ENCODE data around the gene KRTAP10-4. TPM values are rescaled to one million over a fixed set of nuclear protein-coding genes. Genes with fewer than 3 reads are reported as not detected.

Gene KRTAP10-4
- total and polyA plus RNA-seq, 2 of the 4 experiments (the other 2 are of a cell fraction) = not detected

DNA sequence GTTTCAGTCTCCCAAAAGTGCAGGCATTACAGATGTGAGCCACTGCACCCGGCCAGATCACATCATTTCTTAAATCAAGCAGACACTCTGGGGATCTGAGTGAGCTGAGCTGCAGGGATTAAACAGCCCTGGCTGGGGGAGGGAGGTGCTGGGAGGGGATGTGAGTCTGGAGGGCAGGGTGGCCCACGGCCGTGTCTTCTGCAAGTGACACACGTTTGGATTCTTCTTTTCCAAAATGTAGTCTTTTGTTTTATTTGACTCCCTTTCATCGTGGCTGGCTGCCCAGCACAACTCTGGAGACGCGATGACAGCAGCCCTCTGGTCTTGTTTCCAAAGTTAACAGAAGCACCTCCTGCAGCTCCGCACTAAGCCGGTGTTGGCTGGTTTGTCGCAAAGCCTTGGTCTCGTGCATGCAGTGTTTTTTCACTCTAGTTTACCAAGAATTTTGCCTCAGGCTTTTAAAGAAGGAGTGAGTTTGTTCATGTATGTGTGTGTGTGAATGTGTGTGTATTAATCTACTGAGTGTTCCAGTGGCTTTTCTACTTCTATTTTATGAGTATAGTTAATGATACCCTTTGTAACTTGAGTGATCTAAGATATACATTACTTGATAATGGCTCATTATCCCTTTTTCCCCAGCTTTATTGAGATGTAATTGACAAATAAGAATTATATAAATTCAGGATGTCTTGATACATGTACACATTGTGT, 9.7 kb downstream of the KRTAP10-4 start:
- ATAC-seq (ENCODE audit: low read depth) (no peak), DNase-seq (no peak)
- Histone ChIP-seq H4K91ac (ENCODE audit: insufficient read depth, low read depth, low read length) (no peak overlapping the region), H3K56ac (ENCODE audit: extremely low read depth, insufficient read depth, low read length) (no peak overlapping the region), H2BK20ac (ENCODE audit: low read depth, low read length) (no peak overlapping the region), H2BK15ac (ENCODE audit: low read depth, low read length) (no peak overlapping the region), H3K4me3 (ENCODE audit: insufficient read depth, low read depth, low read length) (no peak overlapping the region), H4K5ac (ENCODE audit: low read depth, low read length) (no peak overlapping the region), H3K4ac (ENCODE audit: low read depth, low read length) (no peak overlapping the region), H2AK5ac (ENCODE audit: low read depth, low read length) (no peak overlapping the region), H3K4me2 (ENCODE audit: low read depth, low read length) (no peak overlapping the region), H3K27ac (ENCODE audit: insufficient read depth, low read length) (no peak overlapping the region), H3K4me1 (ENCODE audit: control insufficient read depth, insufficient read depth, low read length) (no peaks in the 10 kb centered on the region), H3K79me1 (ENCODE audit: low read depth in 1 of 2, low read length in 2 of 2) (no peaks in the 10 kb centered on the region), H3K9me1 (ENCODE audit: insufficient read depth, low read length) (no peaks in the 10 kb centered on the region), H3K9ac (ENCODE audit: low read depth, low read length) (no peak overlapping the region), H2AK9ac (replicated peaks; ENCODE audit: low read depth, low read length, poor library complexity) (no peak overlapping the region), H3K27me3 (ENCODE audit: control insufficient read depth, insufficient read depth, low read length) (peaks cover 3% of the 10 kb centered on the region; the same call in 1 of the 2 replicates), H4K8ac (ENCODE audit: low read depth in 2 of 2, low read length in 2 of 2) (no peak overlapping the region), H2AFZ (replicated peaks; ENCODE audit: low read length, poor library complexity) (no peak overlapping the region), H2BK5ac (ENCODE audit: low read depth, low read length, poor library complexity, severe bottlenecking) (no peak overlapping the region), H3K9me3 (ENCODE audit: control insufficient read depth, insufficient read depth, low read length) (peaks cover 8% of the 10 kb centered on the region), H3K23ac (ENCODE audit: low read depth, low read length) (no peak overlapping the region), H3K18ac (ENCODE audit: low read depth, low read length) (no peak overlapping the region), H3K36me3 (ENCODE audit: control insufficient read depth, insufficient read depth, low read length) (no peaks in the 10 kb centered on the region), H2BK120ac (ENCODE audit: low read depth, low read length) (no peak overlapping the region), H3K14ac (replicated peaks; ENCODE audit: low read depth, low read length) (no peak overlapping the region), H4K20me1 (ENCODE audit: insufficient read depth, low read length) (no peaks in the 10 kb centered on the region)
- POLR2A ChIA-PET (ENCODE audit: unreplicated experiment) = no interaction called here
- TF ChIP-seq CHD1 (IDR thresholded peaks at IDR 0.05; ENCODE audit: low read depth, low read length) (no peak), FOS (IDR thresholded peaks at IDR 0.05; ENCODE audit: low read depth, low read length) (no peak), CEBPB (IDR thresholded peaks at IDR 0.05; ENCODE audit: low read depth, low read length) (no peak), NFE2L2 (IDR thresholded peaks at IDR 0.05; ENCODE audit: low read depth, low read length) (no peak)
- TF ChIP-seq, protein P1, sequence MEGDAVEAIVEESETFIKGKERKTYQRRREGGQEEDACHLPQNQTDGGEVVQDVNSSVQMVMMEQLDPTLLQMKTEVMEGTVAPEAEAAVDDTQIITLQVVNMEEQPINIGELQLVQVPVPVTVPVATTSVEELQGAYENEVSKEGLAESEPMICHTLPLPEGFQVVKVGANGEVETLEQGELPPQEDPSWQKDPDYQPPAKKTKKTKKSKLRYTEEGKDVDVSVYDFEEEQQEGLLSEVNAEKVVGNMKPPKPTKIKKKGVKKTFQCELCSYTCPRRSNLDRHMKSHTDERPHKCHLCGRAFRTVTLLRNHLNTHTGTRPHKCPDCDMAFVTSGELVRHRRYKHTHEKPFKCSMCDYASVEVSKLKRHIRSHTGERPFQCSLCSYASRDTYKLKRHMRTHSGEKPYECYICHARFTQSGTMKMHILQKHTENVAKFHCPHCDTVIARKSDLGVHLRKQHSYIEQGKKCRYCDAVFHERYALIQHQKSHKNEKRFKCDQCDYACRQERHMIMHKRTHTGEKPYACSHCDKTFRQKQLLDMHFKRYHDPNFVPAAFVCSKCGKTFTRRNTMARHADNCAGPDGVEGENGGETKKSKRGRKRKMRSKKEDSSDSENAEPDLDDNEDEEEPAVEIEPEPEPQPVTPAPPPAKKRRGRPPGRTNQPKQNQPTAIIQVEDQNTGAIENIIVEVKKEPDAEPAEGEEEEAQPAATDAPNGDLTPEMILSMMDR (conservative IDR thresholded peaks at IDR 0.05; ENCODE audit: low read depth, low read length) = no peak
- TF ChIP-seq, protein P2, sequence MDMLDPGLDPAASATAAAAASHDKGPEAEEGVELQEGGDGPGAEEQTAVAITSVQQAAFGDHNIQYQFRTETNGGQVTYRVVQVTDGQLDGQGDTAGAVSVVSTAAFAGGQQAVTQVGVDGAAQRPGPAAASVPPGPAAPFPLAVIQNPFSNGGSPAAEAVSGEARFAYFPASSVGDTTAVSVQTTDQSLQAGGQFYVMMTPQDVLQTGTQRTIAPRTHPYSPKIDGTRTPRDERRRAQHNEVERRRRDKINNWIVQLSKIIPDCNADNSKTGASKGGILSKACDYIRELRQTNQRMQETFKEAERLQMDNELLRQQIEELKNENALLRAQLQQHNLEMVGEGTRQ (IDR thresholded peaks at IDR 0.05; ENCODE audit: low read depth, low read length) = no peak
- WGBS, 2 experiments (ENCODE audit: extremely low coverage in 2 of 2, insufficient read length in 1 of 2) = 9% methylated on average over 4 of the region's 11 CpGs; no CpG with 5 or more reads in 1 of the 2 experiments
- intact Hi-C loops (cut with micrococcal nuclease) (no loop called here), dilution Hi-C loops (cut with HindIII; ENCODE audit: low sequenced_read_pairs, unreplicated experiment) (no loop called here), in situ Hi-C loops (cut with MboI; ENCODE audit: low sequenced_read_pairs) (no loop called here)
- no TSS peak for BruUV-seq (replicated peaks)
- CTCF ChIA-PET = no interaction called here

All from IMR-90 (cell line).